Measurements from ENCODE around the gene PKDREJ.

DNA sequence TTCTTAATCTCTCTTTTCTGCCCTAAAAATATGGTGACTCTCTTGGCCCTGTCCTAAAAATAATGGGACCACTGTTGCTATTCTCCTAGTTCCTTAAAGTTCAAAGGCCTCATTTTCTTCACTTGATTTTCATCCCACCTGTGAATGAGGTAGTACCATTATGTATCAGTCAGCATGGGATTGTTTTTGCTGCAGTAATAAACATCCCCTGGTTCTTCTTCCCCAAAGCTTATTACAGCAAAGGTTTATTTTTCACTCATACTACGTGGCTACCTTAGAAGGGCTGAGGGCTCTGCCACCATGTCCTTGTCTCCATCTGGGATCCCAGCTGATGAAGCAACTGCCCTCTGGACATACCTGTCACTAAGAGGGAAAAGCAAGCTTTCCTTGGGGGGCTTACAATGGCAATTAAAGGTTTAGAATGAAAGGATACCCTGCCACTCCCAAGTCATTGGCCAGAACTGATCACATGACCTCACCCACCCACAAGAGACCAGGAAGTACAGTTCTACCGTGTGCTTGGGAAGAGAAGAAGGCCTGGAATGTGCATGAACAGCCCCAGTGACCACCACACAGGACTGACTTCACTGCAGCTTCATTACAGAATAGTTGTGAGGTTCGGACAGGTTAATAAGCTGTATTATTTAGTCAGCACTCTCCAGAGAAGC is 12.4 kb upstream of the PKDREJ start:
- no peak for TF ChIP-seq CTCF (IDR thresholded peaks at IDR 0.05 in 4 of 5, conservative IDR thresholded peaks at IDR 0.05 in 1 of 5)
- TF ChIP-seq POLR2A (IDR thresholded peaks at IDR 0.05): no peak
